HTR-8/SVneo (cell line): ENCODE results near the gene CCDC126.
"Not testable (repeated sequence)": the region's sequence is repeated elsewhere in the genome, so short reads cannot be mapped to it uniquely, and the experiment has no call there.

Experiments
- DNase-seq: peaks from one replicate; pipeline ENCODE4 v3.0.0; 2011; ENCODE audit warnings: low spot score, mixed read lengths; ENCODE audit not compliant: insufficient read length
- FAIRE-seq: peaks from 2 replicates; lab custom pipeline; 2011; peaks lifted over from hg19 to GRCh38; lab: Jason Lieb, UNC

Gene CCDC126

DNA sequence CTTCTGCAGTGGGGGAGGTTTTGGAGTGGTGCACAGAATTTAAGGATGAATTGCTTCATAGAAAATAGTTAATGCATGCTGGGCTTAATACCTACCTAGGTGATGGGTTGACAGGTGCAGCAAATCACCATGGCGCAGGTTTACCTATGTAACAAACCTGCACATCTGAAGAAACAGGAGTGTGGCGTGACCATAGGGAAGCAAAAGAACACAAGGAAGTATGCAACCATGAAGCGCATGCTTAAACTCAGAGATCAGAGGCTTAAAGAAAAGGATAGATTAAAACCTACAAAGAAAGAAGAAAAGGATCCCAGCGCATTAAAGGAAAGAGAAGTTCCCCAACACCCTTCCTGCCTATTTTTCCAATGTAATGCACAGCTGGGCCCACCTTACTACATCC is 22.0 kb downstream of the CCDC126 start:
- no peak for FAIRE-seq
- no peak for DNase-seq

DNA sequence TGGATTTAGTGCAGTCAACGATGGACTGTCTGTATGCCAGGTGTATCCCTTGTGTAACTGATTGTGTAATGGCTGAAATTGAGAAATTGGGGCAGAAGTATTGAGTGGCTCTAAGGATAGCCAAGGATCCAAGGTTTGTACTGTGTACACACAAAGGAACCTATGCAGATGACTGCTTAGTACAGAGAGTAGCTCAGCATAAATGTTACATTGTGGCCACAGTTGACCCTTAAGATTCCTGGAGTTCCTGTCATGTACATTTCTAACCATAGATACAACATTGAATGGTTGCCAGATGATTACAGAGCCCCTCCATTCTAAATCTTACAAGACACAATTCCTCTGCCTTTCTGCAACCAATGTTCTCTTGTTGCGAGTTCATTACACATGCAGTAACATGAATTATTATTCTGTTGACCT is 25.3 kb downstream of the CCDC126 start:
- FAIRE-seq (no peak), DNase-seq (no peak)

DNA sequence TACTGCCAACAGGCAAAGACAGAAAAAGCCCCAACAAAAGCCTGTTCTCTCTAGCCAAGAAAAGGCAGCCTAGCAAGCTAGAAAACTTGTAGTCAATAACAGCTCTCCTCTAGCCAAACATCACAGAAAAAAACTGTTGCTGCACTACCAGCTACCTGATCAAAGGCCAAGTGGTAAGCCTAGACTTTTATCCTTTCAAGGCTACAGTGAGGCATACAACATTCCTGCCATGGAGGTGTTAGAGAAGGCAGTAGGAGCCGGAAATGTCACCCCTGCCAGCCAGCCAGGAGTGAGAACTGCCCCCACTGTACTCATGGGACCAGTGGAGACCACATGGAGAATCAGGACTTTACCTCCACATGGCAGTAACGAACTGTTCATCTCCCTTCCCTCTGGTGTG is 31.2 kb downstream of the CCDC126 start:
- DNase-seq (no peak), FAIRE-seq (no peak)

DNA sequence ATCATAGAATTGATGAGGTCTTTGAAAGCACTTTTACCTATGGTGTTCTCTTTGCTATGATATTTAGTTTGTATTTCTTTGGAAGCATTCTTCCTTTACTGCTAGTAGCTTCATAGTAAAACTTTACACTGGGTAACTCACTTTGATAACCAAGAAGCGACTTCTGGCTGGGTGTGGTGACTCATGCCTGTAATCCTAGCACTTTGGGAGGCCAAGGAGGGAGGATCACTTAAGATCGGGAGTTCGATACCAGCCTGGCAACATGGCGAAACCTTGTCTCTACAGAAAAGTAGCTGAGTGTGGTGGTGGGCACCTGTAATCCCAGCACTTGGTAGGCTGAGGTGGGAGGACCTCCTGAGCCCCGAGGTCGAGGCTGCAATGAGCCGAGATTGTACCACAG is 36.2 kb downstream of the CCDC126 start:
- FAIRE-seq = no peak
- DNase-seq = no peak

- FAIRE-seq (no peak), DNase-seq (no peak)
Observed at GRCh38 chr7:23645822-23646221, 48.6 kb downstream of the CCDC126 start.

- DNase-seq (no peak), FAIRE-seq (no peak)
Observed at GRCh38 chr7:23653942-23654341, 56.8 kb downstream of the CCDC126 start.

DNA sequence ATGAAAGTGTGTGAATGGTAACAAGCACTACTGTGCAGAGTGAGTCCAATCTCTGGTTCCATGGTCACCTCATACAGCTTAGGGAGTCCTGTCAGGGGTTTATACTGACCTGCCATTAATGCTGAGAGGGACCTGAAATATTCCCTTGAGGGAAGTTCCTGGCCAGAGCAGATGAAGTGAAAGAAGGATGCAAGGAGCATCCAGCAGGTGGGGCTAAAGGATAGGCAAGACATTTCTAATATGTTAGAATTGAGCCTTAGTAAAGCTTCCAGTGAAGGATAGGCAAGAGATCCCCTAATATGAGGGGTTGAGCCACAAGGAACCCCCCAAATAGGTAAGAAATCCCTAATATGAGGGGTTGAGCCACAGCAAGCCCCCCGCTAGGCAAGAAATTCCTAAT is 57.3 kb downstream of the CCDC126 start:
- FAIRE-seq = no peak

GRCh38 chr7:23655433-23655832 is 58.3 kb downstream of the CCDC126 start:
- DNase-seq (no peak), FAIRE-seq (no peak)

More for the DNA sequence above, 57.3 kb downstream of the CCDC126 start:
- DNase-seq = no peak

GRCh38 chr7:23658831-23659427 is 61.7 kb downstream of the CCDC126 start:
- no peak for DNase-seq
- FAIRE-seq = no peak

GRCh38 chr7:23661385-23661784 is 64.2 kb downstream of the CCDC126 start:
- no peak for FAIRE-seq
- DNase-seq = no peak

GRCh38 chr7:23662124-23662983 is 65.2 kb downstream of the CCDC126 start:
- FAIRE-seq = no peak

DNA sequence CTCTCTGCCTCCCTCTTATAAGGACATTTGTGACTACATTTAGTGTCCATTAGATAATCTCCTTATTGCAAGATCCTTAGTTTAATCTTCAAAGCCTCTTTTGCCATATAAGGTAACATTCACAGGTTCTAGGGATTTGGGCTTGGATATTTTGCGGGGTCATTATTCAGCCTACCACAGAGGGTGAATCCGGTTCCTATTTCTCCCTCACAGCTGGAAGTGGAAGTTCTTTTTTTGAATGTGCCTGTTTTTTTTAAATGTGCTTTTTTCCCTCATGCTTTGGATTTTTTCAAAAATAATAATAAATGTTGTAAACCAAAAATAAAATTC is 65.8 kb downstream of the CCDC126 start:
- no peak for DNase-seq
- FAIRE-seq = no peak

More at GRCh38 chr7:23662124-23662983, 65.2 kb downstream of the CCDC126 start:
- DNase-seq = no peak

DNA sequence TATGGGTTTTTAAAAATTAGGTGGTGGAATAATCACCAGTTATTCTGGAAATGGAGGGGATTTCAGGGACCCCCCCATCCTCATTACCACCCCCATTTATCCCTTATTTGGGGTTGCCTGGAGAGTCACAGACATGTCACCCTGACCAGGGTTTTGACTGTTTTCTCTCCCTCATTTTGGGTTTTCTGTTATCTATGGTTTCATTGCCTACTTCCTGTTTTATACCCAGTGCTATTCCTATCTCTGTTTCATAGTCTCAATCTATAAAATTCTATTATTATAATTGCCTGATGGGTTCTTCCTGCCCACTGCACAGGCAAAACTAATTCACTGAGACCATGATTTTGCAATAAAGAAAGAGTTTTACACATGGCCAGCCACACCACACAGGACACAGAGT is 66.9 kb downstream of the CCDC126 start:
- FAIRE-seq (no peak), DNase-seq (no peak)

DNA sequence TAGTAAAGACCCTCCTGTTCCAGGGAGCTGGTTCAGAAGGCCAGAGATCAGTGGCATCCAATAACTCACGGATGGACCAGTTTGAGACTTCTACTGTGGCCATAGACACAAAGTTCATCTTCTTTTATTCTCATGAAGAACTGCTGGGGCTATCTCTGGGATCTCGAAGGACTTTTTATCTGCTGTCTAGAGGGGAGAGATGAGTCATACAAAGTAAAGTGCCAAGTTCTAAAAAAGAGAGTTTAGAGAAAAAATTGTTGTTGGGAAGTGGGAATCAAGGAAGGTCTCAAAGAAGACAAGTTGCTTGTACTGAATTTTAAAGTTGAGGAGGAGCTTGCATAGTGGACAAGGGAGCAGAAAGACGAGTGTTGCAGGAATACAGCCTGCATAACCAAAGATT is 74.9 kb downstream of the CCDC126 start:
- DNase-seq = no peak
- no peak for FAIRE-seq

DNA sequence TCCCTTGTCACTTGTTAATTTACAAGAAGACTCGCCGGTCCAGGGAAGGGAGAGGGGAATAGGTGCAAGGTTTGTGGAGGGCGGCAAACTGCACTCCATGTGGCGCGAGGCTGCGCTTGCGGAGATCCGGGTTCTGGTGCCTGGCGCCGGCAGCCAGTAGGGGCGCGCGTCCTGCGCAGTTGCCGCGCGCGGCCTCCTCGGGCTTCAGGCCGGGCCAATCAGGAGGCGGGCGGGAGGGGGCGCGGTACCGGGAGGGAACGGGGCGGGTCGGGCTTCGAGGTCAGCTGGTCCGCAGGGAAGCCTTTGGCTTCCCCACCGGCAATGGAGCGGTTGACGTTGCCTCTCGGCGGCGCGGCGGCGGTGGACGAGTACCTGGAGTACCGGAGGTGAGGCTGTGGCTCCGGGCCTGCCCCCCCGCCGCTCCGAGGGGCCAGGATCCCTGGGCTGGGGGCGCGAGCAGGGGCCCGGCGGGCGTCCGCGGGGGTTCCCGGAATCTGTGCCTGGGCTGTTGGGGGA is 82.8 kb downstream of the CCDC126 start, which contains the start of gene FAM221A:
FAM221A (plus strand) TSS at position 302 of the 516 bp plus-strand sequence; CDS start at position 322, 20 bp downstream.
- peak; percentile 19 for DNase-seq
- no peak for FAIRE-seq

DNA sequence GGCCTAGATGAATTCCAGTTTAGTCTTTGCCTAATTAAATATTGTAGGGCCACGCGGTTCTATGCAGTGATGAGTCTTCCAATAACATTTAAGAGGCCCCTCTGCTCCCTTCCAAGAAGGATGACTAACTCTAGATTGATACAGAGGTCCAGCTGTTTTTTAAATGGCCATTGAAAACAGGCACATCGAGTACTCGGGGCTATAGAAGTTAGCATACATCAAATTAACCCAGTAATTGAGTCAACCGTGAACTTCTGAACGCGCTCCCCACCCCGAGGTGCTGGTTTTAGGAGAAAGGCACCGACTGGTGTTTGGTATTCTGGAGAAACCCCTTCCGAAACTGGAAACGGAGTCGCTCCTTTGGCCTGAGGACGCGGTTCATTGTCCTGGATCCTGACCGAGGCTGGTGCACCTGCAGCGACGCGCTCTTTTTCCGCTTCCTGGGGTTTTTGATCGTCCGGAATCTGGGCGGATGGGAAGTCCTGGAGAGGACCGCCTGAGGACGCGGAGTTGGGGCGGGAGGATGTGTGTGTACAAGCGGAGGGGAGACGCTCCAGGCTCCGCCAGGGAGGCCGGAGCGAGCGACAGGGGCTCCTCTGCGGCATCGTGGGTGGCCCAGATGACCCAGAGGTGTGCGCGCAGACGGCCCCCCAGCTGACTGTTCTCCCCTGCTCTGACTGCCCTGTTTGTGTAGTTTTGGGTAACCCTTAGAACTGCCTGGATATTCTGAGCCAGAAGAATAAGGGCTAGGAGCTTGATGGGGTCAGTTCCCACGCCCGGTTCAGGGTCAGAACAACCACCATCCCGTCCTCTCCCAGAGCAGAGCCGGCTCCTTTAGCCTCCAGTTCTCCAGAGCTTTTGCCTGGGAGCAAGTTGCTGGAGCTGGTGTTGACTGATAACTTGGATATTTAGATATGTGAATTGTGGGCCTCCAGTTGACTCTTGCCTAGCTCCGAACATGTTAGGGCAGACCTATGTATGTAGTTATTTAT is 83.5 kb downstream of the CCDC126 start:
- no peak for FAIRE-seq
- DNase-seq = no peak

DNA sequence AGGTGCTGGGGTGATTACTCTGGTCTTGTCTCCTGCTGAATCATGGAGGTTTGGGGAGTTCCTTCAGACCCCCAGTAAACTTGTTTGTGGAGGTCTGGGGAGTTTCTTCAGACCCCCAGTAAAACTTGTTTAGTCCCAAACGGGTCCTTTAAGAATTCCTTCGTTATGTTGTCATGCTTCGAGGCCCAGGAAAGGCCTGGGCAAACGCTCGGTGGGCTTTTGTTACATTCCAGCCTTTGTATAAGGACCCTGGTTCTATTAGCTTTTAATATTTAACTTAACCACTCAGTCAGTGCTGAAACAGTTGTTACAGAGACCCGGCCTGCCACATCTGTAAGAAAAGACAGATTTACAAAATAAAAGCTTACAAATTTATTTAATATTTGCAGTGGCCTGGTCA is 86.9 kb downstream of the CCDC126 start:
- not testable (repeated sequence) for FAIRE-seq, DNase-seq

GRCh38 chr7:23685731-23686130 is 88.5 kb downstream of the CCDC126 start:
- DNase-seq = no peak
- no peak for FAIRE-seq

- DNase-seq (no peak), FAIRE-seq (no peak)
Observed at GRCh38 chr7:23687011-23687410, 89.8 kb downstream of the CCDC126 start.

GRCh38 chr7:23689165-23689564 is 92.0 kb downstream of the CCDC126 start:
- FAIRE-seq (no peak), DNase-seq (no peak)
